ENCODE results near the gene CFAP65. TPM values are rescaled to one million over a fixed set of nuclear protein-coding genes. Genes with fewer than 3 reads are reported as not detected.

The CFAP65 gene
- polyA plus RNA-seq, 3 donors = not detected

DNA sequence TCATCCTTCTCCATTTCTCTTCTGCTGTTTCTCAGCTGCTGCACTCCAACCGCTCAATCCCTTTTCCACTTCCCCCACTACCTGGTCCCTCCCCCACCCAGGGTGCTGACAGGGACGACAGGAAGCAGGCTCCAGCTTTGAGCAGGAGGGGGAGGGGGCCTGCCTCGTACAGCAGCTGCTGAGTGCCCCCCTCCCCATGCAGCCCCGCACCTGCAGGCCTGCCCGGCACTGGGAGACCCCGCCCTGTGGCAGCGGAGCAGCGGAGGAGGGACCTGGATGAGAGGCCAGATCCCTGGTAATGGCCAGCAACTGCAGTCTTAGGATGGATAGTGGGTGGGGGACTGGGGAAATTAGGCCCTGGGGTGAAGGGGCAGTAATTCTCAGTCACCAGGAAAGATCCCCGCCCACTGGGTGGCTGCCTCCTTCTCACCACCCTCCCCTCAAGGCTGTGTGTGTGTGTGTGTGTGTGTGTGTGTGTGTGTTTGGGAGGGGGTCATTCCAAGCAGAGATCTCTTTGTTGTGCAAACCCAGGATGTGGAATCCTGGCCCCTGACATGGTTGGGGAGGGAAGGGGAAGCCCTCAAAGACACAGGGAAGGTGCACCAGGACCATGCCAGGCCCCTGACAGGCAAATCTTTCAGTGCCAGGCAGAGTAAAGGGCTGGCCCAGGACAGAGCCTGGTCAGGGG lies 41.3 kb downstream of the CFAP65 start:
- peaks cover 0 to 31% of the 10 kb centered on the region in 2 donors for H3K9me3 ChIP-seq (replicated peaks in 1 of 2; ENCODE audit: control insufficient read depth in 1 of 2, insufficient read depth in 1 of 2, low read length in 2 of 2)
- no peak overlapping the region for H2AFZ ChIP-seq (ENCODE audit: insufficient read depth, low read depth, low read length, poor library complexity, severe bottlenecking)
- H3K36me3 ChIP-seq (replicated peaks in 1 of 2; ENCODE audit: control insufficient read depth in 1 of 2, insufficient read depth in 2 of 2, low read length in 2 of 2) = no peaks in the 10 kb centered on the region
- H3K27me3 ChIP-seq (ENCODE audit: control insufficient read depth in 2 of 2, insufficient read depth in 2 of 2, low read length in 2 of 2) = peaks cover 55 to 94% of the 10 kb centered on the region in 2 donors
- peak overlapping the region in 1 of 2 donors; percentile 58 for H3K4me3 Mint-ChIP-seq
- WGBS (ENCODE audit: insufficient coverage) = 11% methylated on average over 5 of the region's 9 CpGs
- peaks cover 83 to 95% (median 95%) of the 10 kb centered on the region in 3 donors for H3K27me3 Mint-ChIP-seq (ENCODE audit: low read depth in 3 of 3)
- H3K79me2 ChIP-seq (ENCODE audit: insufficient read depth, low read length) = no peaks in the 10 kb centered on the region
- TF ChIP-seq CTCF (IDR thresholded peaks at IDR 0.05) = no peak
- intact Hi-C loops (cut with micrococcal nuclease) = loop anchor here in 1 of 2 donors (10.0 kb wide), 1 partner anchor 155 kb away; no protein-coding TSS in a partner anchor
- no peak for DNase-seq
- no peaks in the 10 kb centered on the region for H4K20me1 ChIP-seq (ENCODE audit: insufficient read depth, low read length)
- H3K27ac Mint-ChIP-seq = peak overlapping the region in 1 of 7 donors; percentile 56
- peaks cover 13% of the 10 kb centered on the region for H3K4me1 Mint-ChIP-seq
- peaks cover 0 to 4% of the 10 kb centered on the region in 2 donors for H3K36me3 Mint-ChIP-seq
- H3K27ac ChIP-seq (ENCODE audit: low read depth in 1 of 2, low read length in 2 of 2) = no peak overlapping the region
- H3K4me2 ChIP-seq (replicated peaks; ENCODE audit: extremely low read depth, low read length, poor library complexity, severe bottlenecking) = no peak overlapping the region
- H3K4me1 ChIP-seq (ENCODE audit: control insufficient read depth in 1 of 2, insufficient read depth in 2 of 2, low read length in 2 of 2) = peaks cover 3 to 5% of the 10 kb centered on the region in 2 donors
- H3K9ac ChIP-seq (ENCODE audit: insufficient read depth, low read length, poor library complexity, severe bottlenecking) = no peak overlapping the region
- peaks cover 0 to 16% (median 5%) of the 10 kb centered on the region in 7 donors for H3K9me3 Mint-ChIP-seq
- no peak overlapping the region for H3K4me3 ChIP-seq (replicated peaks in 1 of 3; ENCODE audit: low read depth in 2 of 3, low read length in 3 of 3)

GRCh38 chr2:218999021-218999880 lies 42.1 kb downstream of the CFAP65 start:
- 58% methylated on average over 4 of the region's 10 CpGs for WGBS (ENCODE audit: insufficient coverage)
- TF ChIP-seq CTCF (IDR thresholded peaks at IDR 0.05) = no peak
- no peaks in the 10 kb centered on the region for H4K20me1 ChIP-seq (ENCODE audit: insufficient read depth, low read length)
- Mint-ChIP-seq H3K4me3 (peak overlapping the region in 1 of 2 donors; percentile 58), H3K27me3 (ENCODE audit: low read depth in 3 of 3) (peaks cover 85 to 97% (median 96%) of the 10 kb centered on the region in 3 donors), H3K4me1 (peaks cover 13% of the 10 kb centered on the region), H3K27ac (peak overlapping the region in 1 of 7 donors; percentile 56), H3K9me3 (peaks cover 0 to 21% (median 5%) of the 10 kb centered on the region in 7 donors), H3K36me3 (peaks cover 0 to 4% of the 10 kb centered on the region in 2 donors)
- H3K9me3 ChIP-seq (replicated peaks in 1 of 2; ENCODE audit: control insufficient read depth in 1 of 2, insufficient read depth in 1 of 2, low read length in 2 of 2) = peaks cover 0 to 33% of the 10 kb centered on the region in 2 donors
- no peak overlapping the region for H3K4me3 ChIP-seq (replicated peaks in 1 of 3; ENCODE audit: low read depth in 2 of 3, low read length in 3 of 3)
- peaks cover 3 to 5% of the 10 kb centered on the region in 2 donors for H3K4me1 ChIP-seq (ENCODE audit: control insufficient read depth in 1 of 2, insufficient read depth in 2 of 2, low read length in 2 of 2)
- intact Hi-C loops (cut with micrococcal nuclease) = loop anchor here in 1 of 2 donors (10.0 kb wide), 1 partner anchor 156 kb away; no protein-coding TSS in a partner anchor
- no peak for DNase-seq
- H3K36me3 ChIP-seq (replicated peaks in 1 of 2; ENCODE audit: control insufficient read depth in 1 of 2, insufficient read depth in 2 of 2, low read length in 2 of 2) = no peaks in the 10 kb centered on the region
- H3K79me2 ChIP-seq (ENCODE audit: insufficient read depth, low read length) = no peaks in the 10 kb centered on the region
- H2AFZ ChIP-seq (ENCODE audit: insufficient read depth, low read depth, low read length, poor library complexity, severe bottlenecking) = no peak overlapping the region
- peaks cover 58 to 95% of the 10 kb centered on the region in 2 donors for H3K27me3 ChIP-seq (ENCODE audit: control insufficient read depth in 2 of 2, insufficient read depth in 2 of 2, low read length in 2 of 2)
- H3K27ac ChIP-seq (ENCODE audit: low read depth in 1 of 2, low read length in 2 of 2) = no peak overlapping the region
- H3K4me2 ChIP-seq (replicated peaks; ENCODE audit: extremely low read depth, low read length, poor library complexity, severe bottlenecking) = no peak overlapping the region
- H3K9ac ChIP-seq (ENCODE audit: insufficient read depth, low read length, poor library complexity, severe bottlenecking) = no peak overlapping the region
